Activated CD8-positive, alpha-beta T cell treated with anti-CD3 and anti-CD28 coated beads for 36 hours (primary cell): Measurements from ENCODE around the gene NFATC2. TPM values are rescaled to one million over a fixed set of nuclear protein-coding genes. Genes with fewer than 3 reads are reported as not detected.

ENCODE experiments used
- ATAC-seq: fragments of 200-7000 bp; cut with Tn5 transposase; one replicate; pipeline ENCODE4 v1.10.0; 2021; ENCODE audit warnings: mild to moderate bottlenecking, moderate library complexity
- CTCF ChIA-PET: fragments of 350-600 bp; sonication (Branson Sonifier 250); formaldehyde crosslinking; loops from one replicate; lab custom pipeline; 2021; ENCODE audit warnings: antibody characterized with exemption; lab: Charles Lee
- POLR2A ChIA-PET: fragments of 350-600 bp; sonication (Branson Sonifier 250); formaldehyde crosslinking; loops from one replicate; lab custom pipeline; 2021; ENCODE audit warnings: antibody characterized with exemption; lab: Charles Lee
- DNase-seq: peaks from one replicate; pipeline ENCODE4 v3.0.0-alpha.2; 2020
- H3K27ac Mint-ChIP-seq: one replicate; pipeline ENCODE4 v1.8.0; 2021; ENCODE audit warnings: mild to moderate bottlenecking, mixed read lengths
- H3K27me3 Mint-ChIP-seq: one replicate; pipeline ENCODE4 v1.8.0; 2021; ENCODE audit warnings: mixed read lengths
- H3K36me3 Mint-ChIP-seq: one replicate; pipeline ENCODE4 v1.8.0; 2021; ENCODE audit warnings: low read depth, mixed read lengths
- H3K4me1 Mint-ChIP-seq: one replicate; pipeline ENCODE4 v1.8.0; 2021; ENCODE audit warnings: low read depth, mixed read lengths
- H3K4me3 Mint-ChIP-seq: one replicate; pipeline ENCODE4 v1.8.0; 2021; ENCODE audit warnings: mild to moderate bottlenecking, moderate library complexity, mixed read lengths
- H3K9me3 Mint-ChIP-seq: one replicate; pipeline ENCODE4 v1.8.0; 2021; ENCODE audit warnings: mixed read lengths
- intact Hi-C: fragments of 100-400 bp; cut with micrococcal nuclease; formaldehyde crosslinking; loops from one replicate; pipeline ENCODE4 v1.10.0; 2022
- total RNA-seq, 2 experiments: library from RNA; stranded (reverse); gene quantifications; one replicate each; pipeline ENCODE4 v1.2.3, GENCODE V29; 2021
- TF ChIP-seq, protein P1 (sequence below): fragments of 200-600 bp; IDR thresholded peaks from one replicate; pipeline ENCODE4 v1.8.0; 2022; ENCODE audit warnings: antibody characterized with exemption, mild to moderate bottlenecking

NFATC2 gene
- total RNA-seq, 2 experiments from 2014 or later = 38.3 to 40.9 TPM

- H3K36me3 Mint-ChIP-seq = peaks cover 70% of the 10 kb centered on the region
- no peaks in the 10 kb centered on the region for H3K9me3 Mint-ChIP-seq
- H3K27me3 Mint-ChIP-seq = no peaks in the 10 kb centered on the region
- H3K27ac Mint-ChIP-seq = peak overlapping the region; percentile 99
- DNase-seq = no peak
- peak overlapping the region; percentile 45 for H3K4me3 Mint-ChIP-seq
- ATAC-seq = no peak
- TF ChIP-seq, protein P1, sequence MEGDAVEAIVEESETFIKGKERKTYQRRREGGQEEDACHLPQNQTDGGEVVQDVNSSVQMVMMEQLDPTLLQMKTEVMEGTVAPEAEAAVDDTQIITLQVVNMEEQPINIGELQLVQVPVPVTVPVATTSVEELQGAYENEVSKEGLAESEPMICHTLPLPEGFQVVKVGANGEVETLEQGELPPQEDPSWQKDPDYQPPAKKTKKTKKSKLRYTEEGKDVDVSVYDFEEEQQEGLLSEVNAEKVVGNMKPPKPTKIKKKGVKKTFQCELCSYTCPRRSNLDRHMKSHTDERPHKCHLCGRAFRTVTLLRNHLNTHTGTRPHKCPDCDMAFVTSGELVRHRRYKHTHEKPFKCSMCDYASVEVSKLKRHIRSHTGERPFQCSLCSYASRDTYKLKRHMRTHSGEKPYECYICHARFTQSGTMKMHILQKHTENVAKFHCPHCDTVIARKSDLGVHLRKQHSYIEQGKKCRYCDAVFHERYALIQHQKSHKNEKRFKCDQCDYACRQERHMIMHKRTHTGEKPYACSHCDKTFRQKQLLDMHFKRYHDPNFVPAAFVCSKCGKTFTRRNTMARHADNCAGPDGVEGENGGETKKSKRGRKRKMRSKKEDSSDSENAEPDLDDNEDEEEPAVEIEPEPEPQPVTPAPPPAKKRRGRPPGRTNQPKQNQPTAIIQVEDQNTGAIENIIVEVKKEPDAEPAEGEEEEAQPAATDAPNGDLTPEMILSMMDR = no peak
- ChIA-PET CTCF (interaction anchor here (0.7 to 1.4 kb wide), 3 partner anchors 8 to 548 kb away, joined by 3 read pairs; no protein-coding TSS in a partner anchor), POLR2A (interaction anchor here (0.8 to 11.5 kb wide), 5 partner anchors 39 to 136 kb away, joined by 3 to 142 read pairs (median 3); no protein-coding TSS in a partner anchor)
- peaks cover 89% of the 10 kb centered on the region for H3K4me1 Mint-ChIP-seq
- intact Hi-C loops = no loop called here
Measured at GRCh38 chr20:51536116-51537069, 6.1 kb downstream of the NFATC2 start.

GRCh38 chr20:51535674-51536073 lies 6.8 kb downstream of the NFATC2 start:
- Mint-ChIP-seq H3K4me3 (peak overlapping the region; percentile 46), H3K36me3 (peaks cover 66% of the 10 kb centered on the region), H3K9me3 (no peaks in the 10 kb centered on the region), H3K27me3 (no peaks in the 10 kb centered on the region), H3K27ac (peak overlapping the region; percentile 99), H3K4me1 (peaks cover 92% of the 10 kb centered on the region)
- ATAC-seq (no peak), DNase-seq (no peak)
- TF ChIP-seq, protein P1 = no peak
- ChIA-PET CTCF (interaction anchor here (1.4 kb wide), 1 partner anchor 9 kb away, joined by 3 read pairs; no protein-coding TSS in a partner anchor), POLR2A (interaction anchor here (0.8 to 11.5 kb wide), 5 partner anchors 25 to 135 kb away, joined by 3 to 142 read pairs (median 4); no protein-coding TSS in a partner anchor)
- intact Hi-C loops = no loop called here

DNA sequence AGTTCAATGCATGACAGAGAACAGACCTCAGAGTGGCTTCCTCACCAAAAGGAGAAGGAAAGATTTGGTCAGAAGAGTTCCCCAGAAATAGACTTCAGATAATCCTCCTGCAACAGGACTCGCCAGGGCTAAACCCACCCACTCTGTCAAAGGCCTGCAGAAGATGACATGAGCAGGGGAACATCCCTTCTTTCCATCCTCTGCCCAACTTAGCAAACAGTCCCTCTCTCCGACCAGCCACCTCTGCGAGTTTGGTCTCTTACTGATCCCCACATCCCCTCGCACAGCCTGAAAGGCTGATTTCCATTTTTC lies 7.5 kb downstream of the NFATC2 start:
- H3K4me1 Mint-ChIP-seq = peaks cover 92% of the 10 kb centered on the region
- TF ChIP-seq, protein P1 = no peak
- H3K27ac Mint-ChIP-seq = peak overlapping the region; percentile 99
- no peaks in the 10 kb centered on the region for H3K27me3 Mint-ChIP-seq
- ATAC-seq = peak; percentile 6
- H3K9me3 Mint-ChIP-seq = no peaks in the 10 kb centered on the region
- DNase-seq = peak; percentile 57
- POLR2A ChIA-PET = interaction anchor here (0.9 to 11.5 kb wide), 4 partner anchors 25 to 55 kb away, joined by 3 to 142 read pairs (median 10); no protein-coding TSS in a partner anchor
- CTCF ChIA-PET = interaction anchor here (1.4 kb wide), 1 partner anchor 10 kb away, joined by 3 read pairs; no protein-coding TSS in a partner anchor
- intact Hi-C loops = no loop called here
- H3K36me3 Mint-ChIP-seq = peaks cover 65% of the 10 kb centered on the region
- H3K4me3 Mint-ChIP-seq = peak overlapping the region; percentile 46

GRCh38 chr20:51533291-51534172 lies 9.0 kb downstream of the NFATC2 start:
- ChIA-PET CTCF (interaction anchor here (1.1 to 1.4 kb wide), 2 partner anchors 14 to 147 kb away, joined by 3 read pairs; no protein-coding TSS in a partner anchor), POLR2A (interaction anchor here (1.2 to 11.5 kb wide), 5 partner anchors 7 to 62 kb away, joined by 3 to 142 read pairs (median 15); partner anchors contain the start of gene NFATC2)
- no peak for ATAC-seq
- Mint-ChIP-seq H3K27ac (peak overlapping the region; percentile 99), H3K27me3 (no peaks in the 10 kb centered on the region), H3K4me1 (peaks cover 93% of the 10 kb centered on the region), H3K4me3 (peak overlapping the region; percentile 36), H3K36me3 (peaks cover 58% of the 10 kb centered on the region), H3K9me3 (no peaks in the 10 kb centered on the region)
- DNase-seq = no peak
- intact Hi-C loops = no loop called here
- TF ChIP-seq, protein P1 = no peak
